HCT116 (cell line): ENCODE data around the gene INPP4A.

Experiments
- ATF3 ChIP-seq: IDR thresholded peaks from 2 replicates; pipeline ENCODE4 v1.6.1; 2012
- CBX3 ChIP-seq: IDR thresholded peaks from 2 replicates; pipeline ENCODE4 v1.6.1; 2012; ENCODE audit warnings: low read depth
- CTCF ChIP-seq, 3 experiments: fragments of 200-600 bp in 1 of 3; sonication (generic) in 1 of 3; IDR thresholded peaks in 2 of 3; conservative IDR thresholded peaks in 1 of 3; 2 replicates each; pipeline ENCODE4 v1.5.1; 2012 to 2017; ENCODE audit warnings: low read depth in 2 of 3, low read length in 2 of 3, antibody characterized with exemption in 1 of 3, borderline replicate concordance in 1 of 3, control low read depth in 1 of 3, mild to moderate bottlenecking in 1 of 3, mixed read lengths in 1 of 3, mixed run types in 1 of 3, moderate library complexity in 1 of 3; ENCODE audit not compliant: insufficient read depth in 1 of 3
- EGR1 ChIP-seq: IDR thresholded peaks from 2 replicates; pipeline ENCODE4 v1.6.1; 2012; ENCODE audit warnings: low read depth
- EZH2 ChIP-seq: fragments of 200-600 bp; sonication (generic); IDR thresholded peaks from 2 replicates; pipeline ENCODE4 v1.6.1; 2017; ENCODE audit warnings: antibody characterized with exemption, mixed run types
- MAX ChIP-seq: IDR thresholded peaks from 2 replicates; pipeline ENCODE4 v1.6.1; 2012
- POLR2A ChIP-seq: IDR thresholded peaks from 2 replicates; pipeline ENCODE4 v1.7.0; 2011; ENCODE audit warnings: borderline replicate concordance; ENCODE audit not compliant: insufficient read depth, insufficient read length; ENCODE audit errors: extremely low read depth
- POLR2AphosphoS5 ChIP-seq: IDR thresholded peaks from 2 replicates; pipeline ENCODE4 v1.6.1; 2011; ENCODE audit warnings: mild to moderate bottlenecking, low read depth, low read length, moderate library complexity
- RAD21 ChIP-seq: IDR thresholded peaks from 2 replicates; pipeline ENCODE4 v1.6.1; 2012; ENCODE audit warnings: low read depth, mild to moderate bottlenecking
- REST ChIP-seq: IDR thresholded peaks from 2 replicates; pipeline ENCODE4 v1.6.1; 2012; ENCODE audit warnings: low read depth
- SRF ChIP-seq: IDR thresholded peaks from 2 replicates; pipeline ENCODE4 v1.6.1; 2012; ENCODE audit warnings: low read depth
- YY1 ChIP-seq: IDR thresholded peaks from 2 replicates; pipeline ENCODE4 v1.6.1; 2011; ENCODE audit warnings: low read length, low read depth, moderate library complexity, mild to moderate bottlenecking; ENCODE audit not compliant: insufficient replicate concordance; ENCODE audit errors: extremely low read depth
- ZNF274 ChIP-seq: fragments of 200-500 bp; sonication (Bioruptor generic); IDR thresholded peaks from 2 replicates; pipeline ENCODE4 v1.6.1; 2014; ENCODE audit warnings: mild to moderate bottlenecking, low read depth, low read length, inconsistent platforms

- TF ChIP-seq EGR1 (no peak), CTCF (IDR thresholded peaks at IDR 0.05 in 2 of 3, conservative IDR thresholded peaks at IDR 0.05 in 1 of 3; ENCODE audit: borderline replicate concordance in 1 of 3, insufficient read depth in 1 of 3, low read depth in 2 of 3, low read length in 2 of 3) (no peak), MAX (no peak), POLR2AphosphoS5 (no peak), ATF3 (no peak), REST (no peak), RAD21 (no peak), POLR2A (no peak), ZNF274 (no peak), CBX3 (no peak), EZH2 (no peak), SRF (no peak), YY1 (no peak)
These were observed 34.2 kb downstream of the INPP4A start for GRCh38 chr2:98478907-98479306.
